NCI-H128 (cell line): ENCODE measurements around the gene MIB2.
"Not testable (repeated sequence)": the region's sequence is repeated elsewhere in the genome, so short reads cannot be mapped to it uniquely, and the experiment has no call there.

ENCODE experiments used
- DNase-seq: peaks from one replicate; lab custom pipeline; 2025; ENCODE audit not compliant: unreplicated experiment; lab: John Stamatoyannopoulos, UW

The MIB2 gene

GRCh38 chr1:1615256-1616044 lies at the start of gene MIB2:
Gene MIB2, plus strand, starts transcription at chr1:1615500. Its CDS starts 7,953 bp downstream, at chr1:1623453.
- peak; percentile 98 for DNase-seq

- DNase-seq = no peak
Observed at GRCh38 chr1:1567152-1567875, 48.0 kb upstream of the MIB2 start.

- no peak for DNase-seq
Observed at GRCh38 chr1:1567891-1568291, 47.4 kb upstream of the MIB2 start.

GRCh38 chr1:1569341-1569740 lies 46.0 kb upstream of the MIB2 start:
- no peak for DNase-seq

- DNase-seq = peak; percentile 56
Observed at GRCh38 chr1:1573843-1574720, 41.2 kb upstream of the MIB2 start.

GRCh38 chr1:1574721-1575537 lies 40.4 kb upstream of the MIB2 start, which contains the start of gene SSU72:
Gene SSU72, minus strand, starts transcription at chr1:1574863. Its CDS starts 306 bp downstream, at chr1:1574557.
- DNase-seq = peak; percentile 81

- no peak for DNase-seq
Observed at GRCh38 chr1:1577367-1578011, 37.8 kb upstream of the MIB2 start.

- no peak for DNase-seq
Observed at GRCh38 chr1:1578371-1578940, 36.8 kb upstream of the MIB2 start.

GRCh38 chr1:1582585-1583346 lies 32.5 kb upstream of the MIB2 start:
- DNase-seq = no peak

- no peak for DNase-seq
Observed at GRCh38 chr1:1583347-1584010, 31.8 kb upstream of the MIB2 start.

- DNase-seq = no peak
Observed at GRCh38 chr1:1591452-1591851, 23.8 kb upstream of the MIB2 start.

GRCh38 chr1:1593834-1594601 lies 21.3 kb upstream of the MIB2 start:
- DNase-seq = no peak

- DNase-seq = no peak
Observed at GRCh38 chr1:1594602-1595260, 20.6 kb upstream of the MIB2 start.

- DNase-seq = not testable (repeated sequence)
Observed at GRCh38 chr1:1595341-1595740, 20.0 kb upstream of the MIB2 start.

- no peak for DNase-seq
Observed at GRCh38 chr1:1596493-1597274, 18.6 kb upstream of the MIB2 start.

GRCh38 chr1:1597275-1597930 lies 17.9 kb upstream of the MIB2 start:
- DNase-seq = no peak
